GM12801 (cell line): ENCODE results near the gene MRPS27.

ENCODE experiments used
- TF ChIP-seq, protein P1 (sequence below): IDR thresholded peaks from one replicate; pipeline ENCODE4 v1.5.1; 2011; ENCODE audit warnings: control low read depth; ENCODE audit not compliant: insufficient read length; ENCODE audit errors: extremely low read depth

The MRPS27 gene

DNA sequence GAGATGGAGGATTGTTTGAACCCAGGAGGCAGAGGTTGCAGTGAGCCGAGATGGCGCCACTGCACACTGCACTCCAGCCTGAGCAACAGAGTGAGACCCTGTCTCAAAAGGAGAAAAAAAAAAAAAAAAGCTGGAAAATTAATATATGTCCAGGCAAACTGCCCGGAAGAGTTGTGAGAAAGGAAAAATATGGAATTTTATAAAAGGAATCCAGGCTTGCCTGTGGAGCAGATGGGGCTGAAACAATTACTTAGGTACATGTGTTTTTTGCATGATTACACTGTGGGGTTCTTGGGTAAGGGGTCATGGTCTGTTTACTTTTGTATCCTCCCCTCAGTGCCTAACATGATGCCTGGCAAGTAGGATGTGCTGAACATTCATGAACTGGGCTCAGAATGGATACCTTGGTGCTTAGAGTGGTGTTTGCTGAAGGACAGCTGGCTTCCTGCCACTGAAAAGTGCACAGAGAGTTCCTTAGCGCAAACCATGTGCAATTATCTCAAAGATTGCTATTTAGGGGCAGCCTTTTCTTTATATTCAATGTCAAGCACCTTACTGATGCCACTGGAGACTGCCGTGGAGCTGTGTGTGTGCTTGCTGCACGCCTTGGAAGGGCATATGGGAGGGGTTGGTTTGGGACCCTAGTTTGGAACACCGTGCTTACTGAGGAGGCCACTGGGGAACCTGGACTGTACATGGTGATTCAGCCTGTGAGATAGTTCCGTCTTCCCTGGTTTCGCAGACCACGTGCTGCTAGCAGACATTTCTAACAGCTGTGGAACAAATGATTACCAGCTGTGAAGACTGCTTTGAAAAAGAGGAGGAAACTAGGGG, 134.3 kb downstream of the MRPS27 start:
- TF ChIP-seq, protein P1, sequence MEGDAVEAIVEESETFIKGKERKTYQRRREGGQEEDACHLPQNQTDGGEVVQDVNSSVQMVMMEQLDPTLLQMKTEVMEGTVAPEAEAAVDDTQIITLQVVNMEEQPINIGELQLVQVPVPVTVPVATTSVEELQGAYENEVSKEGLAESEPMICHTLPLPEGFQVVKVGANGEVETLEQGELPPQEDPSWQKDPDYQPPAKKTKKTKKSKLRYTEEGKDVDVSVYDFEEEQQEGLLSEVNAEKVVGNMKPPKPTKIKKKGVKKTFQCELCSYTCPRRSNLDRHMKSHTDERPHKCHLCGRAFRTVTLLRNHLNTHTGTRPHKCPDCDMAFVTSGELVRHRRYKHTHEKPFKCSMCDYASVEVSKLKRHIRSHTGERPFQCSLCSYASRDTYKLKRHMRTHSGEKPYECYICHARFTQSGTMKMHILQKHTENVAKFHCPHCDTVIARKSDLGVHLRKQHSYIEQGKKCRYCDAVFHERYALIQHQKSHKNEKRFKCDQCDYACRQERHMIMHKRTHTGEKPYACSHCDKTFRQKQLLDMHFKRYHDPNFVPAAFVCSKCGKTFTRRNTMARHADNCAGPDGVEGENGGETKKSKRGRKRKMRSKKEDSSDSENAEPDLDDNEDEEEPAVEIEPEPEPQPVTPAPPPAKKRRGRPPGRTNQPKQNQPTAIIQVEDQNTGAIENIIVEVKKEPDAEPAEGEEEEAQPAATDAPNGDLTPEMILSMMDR = no peak

DNA sequence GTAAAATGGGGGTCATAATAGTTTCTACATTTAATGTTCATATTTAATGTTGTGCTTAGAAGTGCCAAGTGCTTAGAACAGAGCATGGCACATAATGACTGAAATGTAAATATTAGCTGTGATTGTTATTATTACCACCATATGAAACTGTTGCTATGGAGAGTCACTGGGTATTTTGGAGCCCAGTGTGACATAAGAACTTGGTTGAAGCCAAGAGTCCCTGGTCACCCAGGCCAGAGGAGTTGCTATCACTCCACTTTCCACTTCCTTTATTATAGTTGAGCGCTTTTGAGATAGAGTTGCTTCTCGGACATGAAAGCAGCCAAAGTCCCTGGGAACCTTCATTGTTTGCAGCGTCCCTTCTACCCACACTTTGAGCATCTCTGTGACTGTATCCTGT, 135.6 kb downstream of the MRPS27 start:
- TF ChIP-seq, protein P1 = no peak

- TF ChIP-seq, protein P1 = no peak
Observed at GRCh38 chr5:72183101-72183520, 136.9 kb downstream of the MRPS27 start.

DNA sequence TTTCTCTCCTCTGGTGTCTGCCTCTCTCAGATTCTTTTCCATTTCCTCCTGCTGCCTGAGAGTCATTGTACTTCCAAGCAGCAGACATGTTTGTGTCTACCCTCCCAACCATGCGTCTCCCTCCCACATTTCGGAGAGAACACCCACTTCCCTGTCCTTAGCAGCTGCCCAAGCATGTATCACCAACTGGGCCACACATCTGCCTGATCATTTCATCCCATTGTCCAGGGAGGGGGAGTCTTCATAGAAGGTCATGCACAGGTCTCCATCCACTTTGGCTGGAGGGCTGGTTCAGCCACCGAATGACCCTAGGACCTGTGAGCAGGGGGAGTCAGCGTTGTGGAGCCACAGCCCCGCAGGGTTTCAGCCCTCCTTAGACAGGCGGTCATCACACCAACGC, 137.4 kb downstream of the MRPS27 start:
- TF ChIP-seq, protein P1 = no peak

DNA sequence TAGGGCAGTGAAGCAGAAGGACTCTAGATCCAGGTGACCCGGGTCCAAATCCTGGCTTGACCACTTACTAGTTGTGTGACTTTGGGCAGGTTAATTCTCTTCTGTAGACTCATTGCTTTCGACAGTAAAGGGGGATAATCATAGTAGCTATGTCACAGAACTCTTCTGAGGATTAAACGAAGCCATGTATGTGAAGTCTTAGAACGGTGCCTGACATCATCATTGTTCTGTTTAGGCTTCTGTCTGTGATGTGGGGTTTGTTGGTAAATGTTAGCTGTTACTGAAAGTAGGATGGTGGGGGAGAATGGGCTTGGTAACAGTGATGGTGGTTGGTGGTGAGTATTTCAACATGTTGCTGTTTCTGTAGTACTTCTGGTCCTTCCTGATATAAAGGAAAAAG, 139.1 kb downstream of the MRPS27 start:
- TF ChIP-seq, protein P1 = no peak

GRCh38 chr5:72179816-72180440, 140.1 kb downstream of the MRPS27 start:
- TF ChIP-seq, protein P1 = no peak

GRCh38 chr5:72179028-72179815, 140.8 kb downstream of the MRPS27 start:
- TF ChIP-seq, protein P1 = no peak
